AG09319 (cell line): Measurements from ENCODE around the gene IGF1R.

ENCODE experiments used
- DNase-seq: peaks from one replicate; pipeline ENCODE4 v3.0.0-alpha.2; 2010; ENCODE audit warnings: low read depth; ENCODE audit errors: extremely low read depth
- CTCF ChIP-seq: IDR thresholded peaks from 2 replicates; pipeline ENCODE4 v1.5.1; 2011; ENCODE audit warnings: low read depth, mild to moderate bottlenecking, inconsistent platforms, low read length, moderate library complexity

IGF1R gene

GRCh38 chr15:98967916-98968315 lies 319.6 kb downstream of the IGF1R start:
- no peak for TF ChIP-seq CTCF
- no peak for DNase-seq

GRCh38 chr15:98968576-98968975 lies 320.2 kb downstream of the IGF1R start:
- DNase-seq: no peak
- TF ChIP-seq CTCF: no peak

GRCh38 chr15:98969126-98969735 lies 320.9 kb downstream of the IGF1R start:
- no peak for TF ChIP-seq CTCF
- no peak for DNase-seq

GRCh38 chr15:98970799-98971198 lies 322.5 kb downstream of the IGF1R start:
- no peak for TF ChIP-seq CTCF
- no peak for DNase-seq

- TF ChIP-seq CTCF: no peak
- no peak for DNase-seq
Observed at GRCh38 chr15:98976500-98976899, 328.2 kb downstream of the IGF1R start.

GRCh38 chr15:98977441-98977840 lies 329.1 kb downstream of the IGF1R start:
- DNase-seq: no peak
- no peak for TF ChIP-seq CTCF

GRCh38 chr15:98978153-98978552 lies 329.8 kb downstream of the IGF1R start:
- no peak for TF ChIP-seq CTCF
- no peak for DNase-seq
